ENCODE measurements around the gene BRD2.
A peak's percentile ranks its signal among the peaks of the same experiment; 100 is the strongest.
"Not testable (repeated sequence)": the region's sequence is repeated elsewhere in the genome, so short reads cannot be mapped to it uniquely, and the experiment has no call there.

Gene BRD2

DNA sequence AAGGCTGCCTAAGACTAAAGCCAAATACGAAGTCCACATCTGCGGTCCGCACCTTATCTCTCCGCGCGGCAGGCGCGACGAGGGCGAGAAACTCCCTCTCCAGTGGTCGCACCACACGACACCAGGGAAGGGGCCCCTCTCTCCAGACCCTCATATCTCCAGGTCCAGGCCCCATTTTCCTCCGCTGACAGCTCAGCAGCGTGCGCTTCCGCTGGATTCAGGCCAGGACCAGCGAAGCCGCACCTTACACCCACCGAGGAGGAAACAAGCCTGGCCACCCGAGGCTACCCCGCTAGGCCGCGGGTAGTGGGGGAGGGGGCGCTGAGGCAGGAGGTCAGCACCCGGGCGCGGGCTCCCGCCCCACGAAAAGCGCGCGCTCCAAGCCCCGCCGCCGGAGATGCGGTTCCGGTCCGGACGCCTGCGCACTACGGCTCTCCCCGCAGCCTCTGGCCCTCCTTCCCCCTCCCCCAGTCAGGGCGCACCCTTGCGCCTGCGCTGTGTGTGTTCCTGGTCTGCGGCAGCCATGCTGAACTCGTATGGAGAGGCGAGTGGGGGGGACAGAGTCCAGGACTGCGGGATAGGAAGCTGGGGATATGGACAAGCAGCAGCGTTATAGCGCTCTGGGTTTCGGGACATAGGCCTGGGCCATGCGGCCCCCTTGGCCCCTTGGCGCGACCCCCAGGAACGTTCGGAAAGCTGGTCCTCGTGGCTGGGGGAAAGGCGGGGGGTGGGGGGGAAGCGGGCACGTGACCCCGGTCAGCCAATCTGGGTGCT is at the start of gene BRD2:
Gene BRD2, plus strand, starts transcription at position 502 of the 774 bp plus-strand sequence. CDS start 4,305 bp downstream, outside the sequence.
- peak; percentile 95 for DNase-seq (ENCODE audit: low read depth)

DNA sequence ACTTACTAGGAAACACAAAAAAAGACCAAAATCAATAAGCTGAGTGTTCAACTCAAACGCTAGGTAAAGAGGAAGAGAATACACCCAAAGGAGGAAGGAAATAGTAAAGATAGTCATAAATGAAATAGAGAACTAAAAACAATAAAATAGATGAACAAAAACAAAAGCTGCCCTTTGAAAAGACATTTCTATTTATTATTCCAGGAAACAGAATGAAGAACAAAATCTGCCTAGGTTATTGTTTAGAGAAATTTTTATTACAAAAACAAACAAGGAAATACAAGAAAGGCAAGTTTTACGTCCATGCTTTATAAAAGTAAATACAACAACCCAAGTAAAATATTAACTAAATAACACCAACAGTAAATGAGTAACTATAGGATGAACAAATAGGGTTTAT is 47.7 kb upstream of the BRD2 start:
- DNase-seq (ENCODE audit: low read depth), result no peak

DNA sequence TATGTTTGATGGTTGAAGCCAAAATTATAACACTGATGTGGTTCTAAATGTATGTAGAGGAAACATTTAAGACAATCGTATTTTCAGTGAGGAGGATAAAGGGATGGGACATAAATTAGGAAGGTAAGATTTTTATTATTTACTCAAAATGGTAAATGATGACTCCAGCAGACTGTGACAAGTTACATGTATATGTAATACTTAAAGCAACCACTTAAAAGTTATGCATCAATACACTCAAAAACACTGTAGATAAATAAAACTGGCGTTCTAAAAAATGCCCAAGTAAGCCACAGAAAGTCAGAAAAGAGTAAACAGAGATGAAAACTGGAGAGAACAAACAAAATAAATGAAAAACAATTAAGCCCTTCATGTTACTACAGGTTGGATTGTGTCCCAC is 46.3 kb upstream of the BRD2 start:
- no peak for DNase-seq (ENCODE audit: low read depth)

DNA sequence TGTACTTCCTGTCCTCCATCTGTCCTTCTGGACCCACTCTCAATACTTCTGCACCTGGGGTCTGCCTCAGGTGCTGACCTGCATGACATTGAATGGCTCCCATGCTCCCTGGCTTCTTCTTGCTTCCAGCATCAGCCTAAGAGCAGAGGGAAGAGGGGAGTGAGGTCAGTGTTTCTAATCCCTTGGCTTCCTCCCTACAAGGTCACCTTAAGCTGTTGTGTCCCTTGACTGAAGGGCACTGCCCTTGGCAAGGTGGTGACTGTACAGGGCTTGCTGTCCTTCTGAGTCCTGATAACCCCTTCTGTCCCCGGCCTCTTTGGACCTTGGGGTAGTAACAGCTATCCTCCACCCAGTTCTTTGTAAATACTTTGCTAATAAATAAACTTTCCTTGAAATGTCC is 37.2 kb upstream of the BRD2 start:
- no peak for DNase-seq (ENCODE audit: low read depth)

DNA sequence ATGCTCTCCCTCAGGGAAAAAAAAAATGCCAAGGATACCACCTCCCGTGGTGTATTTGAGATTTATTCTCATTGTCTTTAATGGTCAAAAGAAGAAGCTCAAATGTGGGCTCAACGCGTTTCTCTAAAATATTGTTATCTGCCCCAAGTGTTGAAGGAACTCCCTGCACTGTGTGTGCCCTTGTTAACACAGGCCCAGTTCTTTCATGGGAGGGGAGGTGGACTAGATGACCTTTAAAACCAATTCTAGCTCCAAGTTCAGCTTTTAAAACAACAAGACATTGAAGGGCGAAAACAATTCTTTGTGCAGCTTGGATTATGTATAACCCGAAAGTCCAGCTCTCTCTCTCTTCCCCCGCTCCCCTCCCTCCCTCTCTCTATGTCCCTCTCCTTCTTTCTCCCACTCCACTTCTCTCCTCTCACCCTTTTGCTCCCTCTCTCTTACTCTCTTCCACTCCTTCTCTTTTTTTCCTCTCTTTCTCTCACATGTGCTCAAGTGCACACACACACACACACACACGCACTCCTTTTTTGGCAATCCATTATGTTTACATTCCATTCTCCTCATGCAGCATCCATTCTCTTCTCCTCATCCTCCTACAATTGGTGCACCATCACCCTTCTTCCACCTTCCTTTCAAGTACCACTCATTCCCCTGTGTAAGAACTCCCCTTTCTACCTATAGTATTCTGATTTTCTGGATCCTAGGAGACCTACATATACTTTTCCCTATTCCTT is 36.1 kb upstream of the BRD2 start:
- no peak for DNase-seq (ENCODE audit: low read depth)

DNA sequence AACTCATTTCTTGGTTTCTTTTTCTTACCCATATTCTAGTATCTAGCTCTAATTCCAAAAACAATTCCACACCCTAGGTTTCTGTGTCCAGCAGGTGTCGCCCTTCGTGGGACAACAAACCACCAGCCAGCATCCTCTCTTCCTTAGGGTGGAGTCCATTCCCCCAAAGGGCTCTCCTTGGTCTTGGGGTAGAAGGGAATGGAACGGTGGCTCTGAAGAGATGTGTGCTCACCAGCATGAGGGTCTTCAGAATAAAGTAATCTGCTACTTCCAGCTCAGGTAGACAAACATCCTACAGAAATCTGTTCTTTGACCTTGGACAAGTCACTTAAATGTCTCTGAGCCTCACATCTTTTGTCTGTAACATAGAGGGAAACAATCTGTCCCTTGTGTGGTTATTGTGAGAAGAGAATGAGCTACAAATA is 34.7 kb upstream of the BRD2 start:
- DNase-seq (ENCODE audit: low read depth), result peak; percentile 61

DNA sequence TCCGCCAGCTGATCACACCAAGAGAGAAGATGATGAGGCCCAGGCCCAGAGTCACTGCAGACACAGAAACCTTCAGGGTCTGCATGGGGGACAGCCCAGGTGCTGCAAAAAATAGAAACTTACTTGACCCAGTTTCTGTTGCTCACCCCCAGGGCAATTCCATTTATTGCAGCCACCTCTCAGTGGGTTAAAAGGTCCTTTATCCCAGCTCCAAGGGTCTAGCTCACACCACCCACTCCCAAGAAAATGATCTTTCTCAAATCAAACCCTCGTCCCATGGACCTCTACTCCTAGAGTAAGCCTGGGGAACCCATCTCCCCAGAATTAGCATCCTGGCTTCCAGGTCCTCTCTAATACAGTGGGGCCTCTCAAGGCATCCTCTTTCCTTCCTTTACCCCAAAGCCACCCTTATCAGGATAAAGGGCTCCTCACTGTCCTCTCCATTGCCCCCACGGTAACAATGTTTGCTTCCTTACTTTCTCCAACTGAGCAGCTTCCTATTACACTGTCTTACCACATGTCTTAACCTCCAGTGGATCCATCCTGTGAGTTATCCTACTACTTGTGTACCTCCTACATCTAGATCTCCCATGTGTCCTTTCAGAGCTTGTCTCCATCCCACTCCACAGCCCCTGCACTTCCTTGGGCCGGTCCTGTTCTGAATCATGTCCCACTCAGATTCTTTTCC is 32.7 kb upstream of the BRD2 start:
- no peak for DNase-seq (ENCODE audit: low read depth)

DNA sequence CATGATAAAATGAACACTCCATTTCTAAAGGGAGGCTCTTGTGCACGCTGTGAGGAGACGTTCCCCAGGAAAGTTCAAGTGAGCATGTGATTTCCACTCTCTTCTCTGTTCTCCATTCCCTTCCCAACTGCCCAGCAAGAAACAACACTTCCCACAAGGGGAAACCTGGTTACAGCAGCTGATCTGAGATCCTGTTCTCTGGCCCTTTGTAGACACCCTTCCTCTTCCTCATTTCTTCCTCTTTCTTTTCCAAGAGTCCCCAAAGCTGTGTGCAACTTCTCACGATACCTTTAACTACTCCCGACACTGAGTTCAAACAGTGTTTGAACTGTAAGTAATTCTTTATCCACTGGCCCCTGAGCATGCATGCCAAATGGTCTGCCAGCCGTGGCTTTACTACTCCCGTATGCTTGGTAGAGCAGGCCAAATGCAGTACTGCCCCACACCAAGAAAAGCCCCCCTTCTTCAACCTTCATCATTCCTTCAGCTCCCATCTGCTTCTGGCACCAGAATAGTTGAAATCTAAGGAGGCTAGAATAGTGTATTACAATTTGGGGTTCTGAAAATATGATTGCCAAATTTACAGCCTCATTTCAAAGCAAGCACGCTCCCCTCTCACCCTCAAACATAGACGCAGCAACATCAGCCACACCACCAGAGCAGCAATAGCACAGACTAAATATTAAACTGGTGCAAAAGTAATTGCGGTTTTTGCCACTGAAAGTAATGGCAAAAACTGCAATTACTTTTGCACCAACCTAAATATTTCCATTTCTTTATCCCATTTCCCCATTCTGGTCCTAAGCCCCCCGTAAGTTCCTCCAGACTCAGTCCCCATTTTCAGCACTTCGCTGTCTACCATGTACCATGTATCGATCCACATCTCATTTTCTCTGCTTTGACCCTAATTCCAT is 31.9 kb upstream of the BRD2 start:
- no peak for DNase-seq (ENCODE audit: low read depth)

DNA sequence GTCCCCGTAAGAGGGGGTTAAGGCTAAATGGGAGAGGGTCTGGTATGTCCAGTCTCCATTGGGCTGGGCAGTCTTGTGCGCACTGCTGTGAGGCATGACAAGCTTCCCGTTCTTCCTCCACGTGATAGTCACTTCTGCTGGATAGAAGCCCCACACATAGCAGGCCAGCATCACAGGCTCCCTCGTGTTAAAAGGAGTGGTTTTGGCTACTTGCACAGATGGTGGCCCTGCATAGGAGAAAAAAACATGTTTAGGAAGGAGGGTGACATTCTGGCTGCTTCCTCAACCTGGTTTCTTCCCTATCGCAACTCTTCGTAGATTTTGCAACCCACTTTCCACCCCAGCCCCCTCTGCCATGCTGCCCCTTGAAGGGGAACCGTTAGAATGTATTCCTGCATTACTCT is 31.2 kb upstream of the BRD2 start:
- no peak for DNase-seq (ENCODE audit: low read depth)

DNA sequence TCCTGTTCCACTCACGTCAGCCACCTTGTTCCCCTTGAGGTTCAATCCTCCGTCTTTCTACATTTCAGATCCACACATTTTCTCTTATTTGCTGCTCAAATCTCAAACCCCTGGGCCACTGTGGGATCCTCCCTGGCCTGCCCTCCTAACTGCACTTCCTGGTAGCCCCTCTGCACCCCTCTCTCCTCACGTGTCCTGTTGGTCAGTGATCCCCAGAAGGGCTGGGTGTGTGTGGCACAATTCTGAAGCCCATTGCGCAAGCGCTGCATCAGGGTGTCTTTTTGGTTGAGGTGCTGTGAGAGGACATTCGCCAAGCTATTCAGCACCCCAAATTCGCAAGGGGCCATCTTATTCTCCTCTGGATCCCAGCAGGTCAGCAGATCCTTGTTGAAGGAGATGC is 29.9 kb upstream of the BRD2 start:
- DNase-seq (ENCODE audit: low read depth), result no peak

DNA sequence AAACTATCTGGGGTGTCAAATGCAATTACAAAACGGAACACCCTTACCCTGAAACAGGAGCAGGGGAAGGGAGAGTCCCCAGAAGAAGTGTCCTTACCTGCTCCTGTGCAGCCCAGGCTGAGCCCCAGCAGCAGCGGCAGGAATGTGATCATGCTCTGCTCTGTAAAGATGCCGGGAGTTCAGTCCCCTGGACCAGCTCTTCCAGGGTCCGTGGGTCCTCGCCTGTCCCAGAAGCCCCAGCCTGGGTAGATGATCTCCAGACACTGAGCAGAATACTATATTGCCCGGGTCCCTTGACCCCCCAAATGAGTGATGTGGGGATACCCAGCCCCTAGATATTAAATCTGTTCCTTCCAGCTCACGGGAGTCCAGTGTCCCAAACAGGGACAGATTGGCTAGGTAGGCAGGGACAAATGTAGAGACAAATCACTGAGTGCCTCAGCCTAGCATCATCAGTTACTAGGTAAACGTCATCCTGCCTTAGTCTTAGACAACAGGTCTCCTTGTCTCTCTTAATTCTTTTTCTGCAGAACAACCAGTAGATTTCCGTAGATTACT is 27.7 kb upstream of the BRD2 start, which contains the start of gene HLA-DMB:
Gene HLA-DMB, minus strand, starts transcription at position 373 of the 558 bp plus-strand sequence. Its CDS starts 221 bp downstream, at position 152.
- DNase-seq (ENCODE audit: low read depth), result no peak

DNA sequence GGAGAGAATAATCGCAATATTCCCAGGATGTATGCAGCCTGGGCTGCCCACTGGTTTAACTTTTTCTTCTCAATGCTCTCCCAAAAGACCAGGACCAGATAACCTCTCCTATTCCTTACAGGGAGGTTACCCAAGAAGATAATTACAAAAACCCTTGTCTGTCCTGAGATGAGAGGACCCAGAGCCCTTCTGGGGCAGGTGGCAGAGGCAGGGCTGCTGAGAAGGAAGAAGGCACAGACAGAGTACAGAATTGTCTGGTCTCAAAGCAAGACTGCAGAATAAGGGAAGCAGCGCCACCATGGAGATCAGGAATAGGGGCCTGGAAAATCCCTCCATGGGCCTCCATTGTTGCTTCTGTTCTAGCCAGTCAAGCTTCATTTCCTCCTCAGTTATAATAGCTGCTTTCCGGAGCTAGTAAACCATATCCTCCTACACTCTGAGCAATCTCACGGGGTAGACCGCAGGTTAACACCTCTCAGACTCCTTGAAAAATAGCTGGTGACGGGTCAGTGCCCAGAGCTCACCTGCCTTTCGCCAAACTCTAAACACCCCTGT is 27.1 kb upstream of the BRD2 start:
- DNase-seq (ENCODE audit: low read depth), result peak; percentile 20

DNA sequence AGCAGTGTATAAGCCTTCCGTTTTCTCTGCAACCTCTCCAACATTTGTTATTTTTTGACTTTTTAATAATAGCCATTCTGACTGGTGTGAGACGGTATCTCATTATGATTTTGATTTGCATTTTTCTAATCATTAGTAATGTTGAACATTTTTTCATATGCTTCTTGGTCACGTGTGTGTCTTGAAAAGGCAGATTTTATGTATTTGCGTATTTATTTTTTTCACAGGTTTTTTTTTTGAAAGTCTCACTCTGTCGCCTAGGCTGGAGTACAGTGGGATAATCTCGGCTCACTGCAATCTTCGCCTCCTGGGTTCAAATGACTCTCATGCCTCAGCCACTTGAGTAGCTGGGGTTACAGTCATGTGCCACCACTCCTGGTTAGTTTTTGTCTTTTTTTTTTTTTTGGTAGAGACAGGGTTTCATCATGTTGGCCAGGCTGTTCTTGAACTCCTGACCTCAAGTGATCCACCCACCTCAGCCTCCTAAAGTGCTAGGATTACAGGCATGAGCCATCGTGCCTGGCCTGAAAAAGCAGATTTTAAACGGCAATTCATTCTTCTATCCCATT is 25.8 kb upstream of the BRD2 start:
- not testable (repeated sequence) for DNase-seq (ENCODE audit: low read depth)

DNA sequence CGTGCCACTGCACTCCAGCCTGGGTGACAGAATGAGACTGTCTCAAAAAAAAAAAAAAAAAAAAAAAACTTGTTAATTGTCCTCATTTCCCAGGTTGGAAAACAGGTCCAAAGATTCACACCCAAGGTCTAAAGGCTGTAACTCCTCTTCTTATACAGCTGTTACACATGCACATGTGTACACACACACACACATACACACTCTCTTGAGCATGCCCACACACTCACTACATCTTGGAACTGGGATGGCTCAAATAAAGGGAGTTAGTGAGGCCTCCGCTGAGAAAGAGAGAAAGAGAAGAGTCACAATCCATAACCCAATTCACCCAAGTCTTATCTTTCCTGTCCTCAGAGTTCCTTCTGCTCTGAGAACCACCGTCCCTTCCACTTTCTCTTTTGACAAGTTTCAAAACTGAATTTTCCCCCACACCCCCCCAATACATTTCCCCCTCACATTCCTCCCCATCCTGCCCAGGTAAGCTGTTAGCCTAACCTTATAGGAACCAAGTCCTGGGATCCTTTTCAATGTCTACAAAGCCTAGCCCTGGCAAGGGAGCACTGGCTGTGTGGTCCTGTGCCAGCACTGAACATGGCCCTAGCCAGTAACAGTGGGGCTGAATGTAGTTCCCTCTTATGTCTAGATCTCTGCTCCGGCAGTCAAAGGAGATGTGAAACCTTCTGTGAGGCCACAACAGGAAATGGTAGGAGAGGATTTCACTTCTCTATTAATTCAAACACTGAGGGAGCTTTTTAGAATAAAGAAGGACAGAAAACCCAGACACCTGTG is 24.3 kb upstream of the BRD2 start:
- no peak for DNase-seq (ENCODE audit: low read depth)

DNA sequence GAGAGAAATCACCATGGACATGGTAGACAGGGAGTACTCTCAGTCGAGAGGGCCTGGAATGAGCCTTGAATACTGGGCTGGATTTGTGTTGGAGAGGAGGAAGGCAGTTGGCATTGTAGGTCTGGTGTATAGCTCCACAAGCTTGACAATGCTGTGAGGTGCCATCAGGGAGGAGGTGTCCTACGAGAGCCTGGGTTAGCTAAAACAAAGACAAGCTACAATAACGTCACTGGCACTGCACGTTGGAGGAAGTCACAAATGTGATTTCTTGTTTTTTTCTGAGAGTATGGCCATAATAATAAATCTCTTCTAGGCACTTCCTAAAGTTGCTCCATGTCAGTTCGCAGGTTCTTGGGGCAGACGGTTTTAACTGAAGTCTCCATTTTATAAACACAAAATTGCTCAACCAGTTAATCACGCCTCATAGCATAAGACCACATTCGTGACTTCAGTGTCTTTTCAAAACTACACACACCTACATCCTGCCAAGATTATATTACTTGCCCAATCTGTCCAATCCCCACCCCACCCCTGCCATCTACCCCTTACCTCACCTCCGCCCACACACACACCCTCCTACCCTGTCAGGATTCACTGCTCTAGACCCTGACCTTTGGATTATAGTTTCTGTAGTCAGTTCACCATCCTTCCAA is 23.2 kb upstream of the BRD2 start:
- no peak for DNase-seq (ENCODE audit: low read depth)

DNA sequence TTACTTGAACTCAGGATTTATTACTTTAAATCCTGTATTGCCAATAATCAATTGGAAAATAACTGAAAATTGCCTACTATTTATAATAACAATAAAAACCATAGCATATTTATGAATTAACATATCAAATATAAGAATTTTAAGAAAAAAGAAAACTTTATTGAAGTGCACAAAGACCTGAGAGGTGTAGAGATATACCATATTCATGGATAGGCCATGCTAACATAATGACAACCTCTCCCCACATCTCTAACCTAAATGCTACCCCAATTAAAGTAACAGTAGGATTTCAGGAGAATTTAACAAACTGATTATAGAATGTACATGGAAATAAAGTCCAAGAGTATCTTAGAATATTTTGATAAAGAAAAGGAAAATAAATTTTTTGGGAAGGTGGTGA is 22.4 kb upstream of the BRD2 start:
- DNase-seq (ENCODE audit: low read depth), result no peak

DNA sequence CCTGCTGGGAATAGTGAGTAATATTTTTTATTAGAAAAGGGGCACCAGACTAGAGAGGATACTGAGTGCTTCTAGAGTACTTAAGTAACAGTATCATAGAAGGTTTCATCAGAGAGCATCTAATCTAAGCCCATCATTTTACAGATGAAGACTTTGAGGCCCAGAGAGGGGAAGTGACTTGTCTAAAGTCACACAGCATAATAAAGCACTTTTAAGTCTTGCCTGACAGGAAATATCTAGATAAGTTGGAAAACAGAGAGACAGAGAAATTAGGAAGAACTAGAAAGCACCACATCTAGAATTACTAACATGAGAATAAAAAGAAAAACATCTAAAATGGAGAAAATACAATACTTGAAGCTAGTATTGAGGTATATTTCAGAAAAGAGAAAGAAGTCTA is 21.5 kb upstream of the BRD2 start:
- no peak for DNase-seq (ENCODE audit: low read depth)

DNA sequence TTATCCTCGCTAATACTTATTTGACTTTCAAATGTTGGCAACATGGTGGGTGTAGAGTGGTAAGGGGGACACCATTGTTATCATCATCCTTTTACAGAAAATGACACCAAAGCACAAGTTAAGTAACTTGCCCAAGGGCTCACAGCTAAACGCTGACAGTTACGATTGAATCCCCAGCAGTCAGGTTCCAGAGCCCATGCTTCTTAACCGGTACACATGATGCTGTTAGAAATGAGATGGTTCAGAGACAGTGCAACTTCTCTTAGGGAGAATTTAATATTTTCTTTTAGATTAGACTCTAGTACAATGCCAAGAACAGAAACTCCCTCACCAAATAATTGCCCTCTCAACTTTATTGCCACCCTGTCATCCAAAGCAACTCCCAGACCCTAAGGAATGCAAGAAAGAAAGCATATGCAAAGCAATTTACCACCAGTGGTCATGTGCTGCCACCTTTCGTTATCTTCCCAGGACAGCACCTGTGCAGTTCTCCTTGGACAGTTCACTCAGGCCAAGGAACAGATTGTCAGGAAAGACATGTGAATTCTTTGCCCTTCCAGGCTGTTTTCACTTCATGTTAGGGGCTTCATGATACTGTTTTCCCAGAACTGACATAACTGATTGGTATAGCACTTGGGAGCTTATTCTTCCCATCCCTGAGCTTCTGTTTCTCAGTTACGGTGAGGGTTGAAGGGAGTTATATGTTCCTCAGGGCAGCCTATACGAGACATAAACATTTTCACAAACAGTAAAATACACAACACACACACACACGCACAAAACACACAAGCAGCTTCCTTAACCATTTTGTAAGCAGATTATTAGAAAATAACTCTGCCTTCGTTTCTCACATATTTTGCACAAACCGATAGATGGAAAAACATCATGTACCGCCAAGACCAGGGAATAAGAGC is 20.6 kb upstream of the BRD2 start:
- DNase-seq (ENCODE audit: low read depth), result peak; percentile 26

All from activated T-helper 1 cell treated with Interleukin-2 at 50 U/mL for 16 hours (primary cell).